B cell (primary cell): ENCODE measurements around the gene TCN2.

ENCODE experiments used
- EZH2 ChIP-seq: IDR thresholded peaks from 2 replicates; pipeline ENCODE4 v1.6.1; 2012; ENCODE audit warnings: borderline replicate concordance, low read depth, mild to moderate bottlenecking, moderate library complexity, low read length; ENCODE audit not compliant: insufficient read depth, poor library complexity, severe bottlenecking
- TF ChIP-seq, protein P1 (sequence below): fragments of 200-600 bp; IDR thresholded peaks from one replicate; pipeline ENCODE4 v1.8.0; 2022; ENCODE audit warnings: antibody characterized with exemption, mild to moderate bottlenecking

GRCh38 chr22:30582051-30582450, 24.9 kb upstream of the TCN2 start:
- TF ChIP-seq, protein P1, sequence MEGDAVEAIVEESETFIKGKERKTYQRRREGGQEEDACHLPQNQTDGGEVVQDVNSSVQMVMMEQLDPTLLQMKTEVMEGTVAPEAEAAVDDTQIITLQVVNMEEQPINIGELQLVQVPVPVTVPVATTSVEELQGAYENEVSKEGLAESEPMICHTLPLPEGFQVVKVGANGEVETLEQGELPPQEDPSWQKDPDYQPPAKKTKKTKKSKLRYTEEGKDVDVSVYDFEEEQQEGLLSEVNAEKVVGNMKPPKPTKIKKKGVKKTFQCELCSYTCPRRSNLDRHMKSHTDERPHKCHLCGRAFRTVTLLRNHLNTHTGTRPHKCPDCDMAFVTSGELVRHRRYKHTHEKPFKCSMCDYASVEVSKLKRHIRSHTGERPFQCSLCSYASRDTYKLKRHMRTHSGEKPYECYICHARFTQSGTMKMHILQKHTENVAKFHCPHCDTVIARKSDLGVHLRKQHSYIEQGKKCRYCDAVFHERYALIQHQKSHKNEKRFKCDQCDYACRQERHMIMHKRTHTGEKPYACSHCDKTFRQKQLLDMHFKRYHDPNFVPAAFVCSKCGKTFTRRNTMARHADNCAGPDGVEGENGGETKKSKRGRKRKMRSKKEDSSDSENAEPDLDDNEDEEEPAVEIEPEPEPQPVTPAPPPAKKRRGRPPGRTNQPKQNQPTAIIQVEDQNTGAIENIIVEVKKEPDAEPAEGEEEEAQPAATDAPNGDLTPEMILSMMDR: no peak
- no peak for TF ChIP-seq EZH2
